ENCODE measurements around the gene OXER1. TPM values are rescaled to one million over a fixed set of nuclear protein-coding genes. Genes with fewer than 3 reads are reported as not detected.

OXER1 gene
- total RNA-seq, 1 experiment from 2014 or later, result 0.10 TPM

GRCh38 chr2:42800461-42800962, 36.6 kb upstream of the OXER1 start:
- intact Hi-C loops (cut with micrococcal nuclease; ENCODE audit: unreplicated experiment) (no loop called here), in situ Hi-C loops (cut with HindIII; ENCODE audit: low pct_unique_long_range_greater_than_20kb, low sequenced_read_pairs) (no loop called here)
- no peak for DNase-seq (ENCODE audit: low read depth, low spot score)
- CTCF ChIA-PET, result interaction anchor here (0.7 kb wide), 1 partner anchor 324 kb away, joined by 3 read pairs; no protein-coding TSS in a partner anchor
- ATAC-seq, result no peak
- Histone ChIP-seq H3K27ac (ENCODE audit: low read length) (no peak overlapping the region), H3K27me3 (ENCODE audit: control insufficient read depth, insufficient read depth, low read length) (no peaks in the 10 kb centered on the region), H3K36me3 (ENCODE audit: control insufficient read depth, insufficient read depth, low read length) (no peaks in the 10 kb centered on the region), H3K4me3 (ENCODE audit: low read depth in 2 of 2, low read length in 2 of 2) (no peak overlapping the region), H3K4me1 (ENCODE audit: control insufficient read depth, insufficient read depth, low read length) (no peaks in the 10 kb centered on the region), H3K9me3 (ENCODE audit: control insufficient read depth, insufficient read depth, low read depth, low read length) (no peaks in the 10 kb centered on the region)
- POLR2A ChIA-PET, result no interaction called here
- BruUV-seq (replicated peaks), result no TSS peak
- no peak for TF ChIP-seq TCF7L2 (IDR thresholded peaks at IDR 0.05; ENCODE audit: low read depth, low read length)

DNA sequence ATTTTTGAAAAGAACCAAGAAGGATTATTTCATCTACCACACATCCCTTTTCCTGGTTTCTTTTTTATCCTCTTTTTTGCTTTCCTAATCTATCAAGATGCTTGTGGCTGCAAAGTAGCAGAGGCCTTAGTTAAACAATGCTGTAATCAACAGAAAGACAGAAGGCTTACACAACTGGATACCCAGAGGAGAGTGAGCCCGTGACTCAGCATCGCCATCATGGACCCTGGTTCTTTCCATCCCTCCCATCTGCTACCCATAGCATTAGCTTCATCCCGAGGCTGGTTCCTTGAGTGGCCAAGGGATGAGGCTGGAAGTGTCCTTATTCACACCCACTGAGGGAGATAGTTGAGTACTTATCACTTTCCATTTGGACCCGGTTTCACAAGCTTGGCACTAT, 35.9 kb upstream of the OXER1 start:
- Histone ChIP-seq H3K27ac (ENCODE audit: low read length) (no peak overlapping the region), H3K36me3 (ENCODE audit: control insufficient read depth, insufficient read depth, low read length) (no peaks in the 10 kb centered on the region), H3K9me3 (ENCODE audit: control insufficient read depth, insufficient read depth, low read depth, low read length) (no peaks in the 10 kb centered on the region), H3K27me3 (ENCODE audit: control insufficient read depth, insufficient read depth, low read length) (no peaks in the 10 kb centered on the region), H3K4me3 (ENCODE audit: low read depth in 2 of 2, low read length in 2 of 2) (no peak overlapping the region), H3K4me1 (ENCODE audit: control insufficient read depth, insufficient read depth, low read length) (no peaks in the 10 kb centered on the region)
- TF ChIP-seq POLR2AphosphoS5 (IDR thresholded peaks at IDR 0.05; ENCODE audit: low read depth, low read length) (no peak), TCF7L2 (IDR thresholded peaks at IDR 0.05; ENCODE audit: low read depth, low read length) (no peak), CTCF (IDR thresholded peaks at IDR 0.05) (no peak), SIN3A (IDR thresholded peaks at IDR 0.05; ENCODE audit: borderline replicate concordance, insufficient read depth, low read depth, low read length) (no peak)
- TF ChIP-seq, protein P1, sequence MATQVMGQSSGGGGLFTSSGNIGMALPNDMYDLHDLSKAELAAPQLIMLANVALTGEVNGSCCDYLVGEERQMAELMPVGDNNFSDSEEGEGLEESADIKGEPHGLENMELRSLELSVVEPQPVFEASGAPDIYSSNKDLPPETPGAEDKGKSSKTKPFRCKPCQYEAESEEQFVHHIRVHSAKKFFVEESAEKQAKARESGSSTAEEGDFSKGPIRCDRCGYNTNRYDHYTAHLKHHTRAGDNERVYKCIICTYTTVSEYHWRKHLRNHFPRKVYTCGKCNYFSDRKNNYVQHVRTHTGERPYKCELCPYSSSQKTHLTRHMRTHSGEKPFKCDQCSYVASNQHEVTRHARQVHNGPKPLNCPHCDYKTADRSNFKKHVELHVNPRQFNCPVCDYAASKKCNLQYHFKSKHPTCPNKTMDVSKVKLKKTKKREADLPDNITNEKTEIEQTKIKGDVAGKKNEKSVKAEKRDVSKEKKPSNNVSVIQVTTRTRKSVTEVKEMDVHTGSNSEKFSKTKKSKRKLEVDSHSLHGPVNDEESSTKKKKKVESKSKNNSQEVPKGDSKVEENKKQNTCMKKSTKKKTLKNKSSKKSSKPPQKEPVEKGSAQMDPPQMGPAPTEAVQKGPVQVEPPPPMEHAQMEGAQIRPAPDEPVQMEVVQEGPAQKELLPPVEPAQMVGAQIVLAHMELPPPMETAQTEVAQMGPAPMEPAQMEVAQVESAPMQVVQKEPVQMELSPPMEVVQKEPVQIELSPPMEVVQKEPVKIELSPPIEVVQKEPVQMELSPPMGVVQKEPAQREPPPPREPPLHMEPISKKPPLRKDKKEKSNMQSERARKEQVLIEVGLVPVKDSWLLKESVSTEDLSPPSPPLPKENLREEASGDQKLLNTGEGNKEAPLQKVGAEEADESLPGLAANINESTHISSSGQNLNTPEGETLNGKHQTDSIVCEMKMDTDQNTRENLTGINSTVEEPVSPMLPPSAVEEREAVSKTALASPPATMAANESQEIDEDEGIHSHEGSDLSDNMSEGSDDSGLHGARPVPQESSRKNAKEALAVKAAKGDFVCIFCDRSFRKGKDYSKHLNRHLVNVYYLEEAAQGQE (IDR thresholded peaks at IDR 0.05; ENCODE audit: insufficient read depth in 1 of 2, low read depth in 2 of 2, low read length in 1 of 2), result no peak
- DNase-seq (ENCODE audit: low read depth, low spot score) (no peak), ATAC-seq (no peak)
- ChIA-PET POLR2A (no interaction called here), CTCF (no interaction called here)
- BruUV-seq (replicated peaks), result no TSS peak
- in situ Hi-C loops (cut with HindIII; ENCODE audit: low pct_unique_long_range_greater_than_20kb, low sequenced_read_pairs) (no loop called here), intact Hi-C loops (cut with micrococcal nuclease; ENCODE audit: unreplicated experiment) (no loop called here)

GRCh38 chr2:42797281-42797680, 33.3 kb upstream of the OXER1 start:
- Histone ChIP-seq H3K36me3 (ENCODE audit: control insufficient read depth, insufficient read depth, low read length) (no peaks in the 10 kb centered on the region), H3K4me1 (ENCODE audit: control insufficient read depth, insufficient read depth, low read length) (no peaks in the 10 kb centered on the region), H3K9me3 (ENCODE audit: control insufficient read depth, insufficient read depth, low read depth, low read length) (no peaks in the 10 kb centered on the region), H3K27me3 (ENCODE audit: control insufficient read depth, insufficient read depth, low read length) (no peaks in the 10 kb centered on the region), H3K4me3 (ENCODE audit: low read depth in 2 of 2, low read length in 2 of 2) (no peak overlapping the region), H3K27ac (ENCODE audit: low read length) (no peak overlapping the region)
- intact Hi-C loops (cut with micrococcal nuclease; ENCODE audit: unreplicated experiment), result no loop called here
- DNase-seq (ENCODE audit: low read depth, low spot score), result no peak
- no peak for ATAC-seq
- no peak for TF ChIP-seq POLR2AphosphoS5 (IDR thresholded peaks at IDR 0.05; ENCODE audit: low read depth, low read length)
- no peak for TF ChIP-seq CTCF (IDR thresholded peaks at IDR 0.05)
- no peak for TF ChIP-seq TCF7L2 (IDR thresholded peaks at IDR 0.05; ENCODE audit: low read depth, low read length)
- TF ChIP-seq SIN3A (IDR thresholded peaks at IDR 0.05; ENCODE audit: borderline replicate concordance, insufficient read depth, low read depth, low read length), result no peak
- TF ChIP-seq, protein P1 (IDR thresholded peaks at IDR 0.05; ENCODE audit: insufficient read depth in 1 of 2, low read depth in 2 of 2, low read length in 1 of 2), result no peak
- CTCF ChIA-PET, result no interaction called here
- no TSS peak for BruUV-seq (replicated peaks)
- POLR2A ChIA-PET, result no interaction called here
- in situ Hi-C loops (cut with HindIII; ENCODE audit: low pct_unique_long_range_greater_than_20kb, low sequenced_read_pairs), result no loop called here

All from Panc1 (cell line).